ENCODE results near the gene RUBCN. TPM values are rescaled to one million over a fixed set of nuclear protein-coding genes. Genes with fewer than 3 reads are reported as not detected.
"Not testable (repeated sequence)": the region's sequence is repeated elsewhere in the genome, so short reads cannot be mapped to it uniquely, and the experiment has no call there.

Gene RUBCN
- total and polyA plus RNA-seq, 5 experiments from 2014 or later: 20.3 to 70.3 (median 23.6) TPM

DNA sequence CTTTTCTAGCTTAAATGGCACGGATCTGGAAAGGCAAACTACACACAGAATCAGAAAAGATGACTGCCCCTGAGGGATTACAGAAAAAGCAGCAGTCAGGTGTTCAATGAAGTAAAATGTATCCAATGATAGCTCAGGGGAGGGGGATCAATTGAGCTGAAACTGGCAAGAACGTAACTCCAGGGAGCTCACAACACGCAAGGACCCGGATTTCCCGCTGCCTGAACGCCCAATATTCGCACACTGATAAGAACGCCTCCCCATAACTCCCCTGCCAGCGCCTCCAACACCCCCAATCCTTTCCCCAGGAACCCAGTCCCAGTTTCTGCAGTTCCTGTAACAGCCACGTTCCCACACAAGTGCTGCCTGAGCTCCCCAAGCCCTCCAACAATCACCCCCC lies 83.8 kb downstream of the RUBCN start:
- ATAC-seq, H3K9me3 Mint-ChIP-seq, H3K4me3 Mint-ChIP-seq, H3K27me3 Mint-ChIP-seq, DNase-seq, H3K27ac Mint-ChIP-seq, POLR2A ChIA-PET, H3K36me3 Mint-ChIP-seq: not testable (repeated sequence)
- H3K4me1 Mint-ChIP-seq: peaks cover 2 to 16% (median 9%) of the 10 kb centered on the region in 4 donors

DNA sequence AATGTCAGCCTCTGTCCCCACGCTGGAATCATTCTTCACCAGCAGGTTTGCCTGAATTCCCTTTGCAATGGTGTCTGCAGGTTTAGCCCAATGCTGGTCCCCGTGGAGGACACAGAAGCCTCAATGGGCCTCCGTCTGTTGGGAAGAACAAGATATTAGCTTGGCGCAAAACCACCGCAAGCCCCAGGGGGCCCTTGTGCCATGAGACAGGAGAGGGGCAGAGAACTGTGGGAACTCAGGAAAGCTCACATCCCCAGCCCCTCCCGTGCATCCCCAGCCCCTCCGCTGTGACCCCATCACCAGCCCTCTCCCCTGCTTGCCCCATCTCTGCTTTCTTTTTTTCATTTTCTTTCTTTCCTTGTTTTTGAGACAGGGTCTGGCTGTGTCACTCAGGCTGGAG lies 89.1 kb downstream of the RUBCN start:
- POLR2A ChIA-PET, H3K27ac Mint-ChIP-seq, H3K36me3 Mint-ChIP-seq: not testable (repeated sequence)

GRCh38 chr3:197647191-197647590 lies 89.5 kb downstream of the RUBCN start:
- POLR2A ChIA-PET, ATAC-seq, H3K9me3 Mint-ChIP-seq, H3K27me3 Mint-ChIP-seq, H3K36me3 Mint-ChIP-seq, H3K4me3 Mint-ChIP-seq, H3K27ac Mint-ChIP-seq, DNase-seq: not testable (repeated sequence)
- H3K4me1 Mint-ChIP-seq: peaks cover 5 to 12% (median 9%) of the 10 kb centered on the region in 4 donors

More for the DNA sequence above, 89.1 kb downstream of the RUBCN start:
- H3K4me1 Mint-ChIP-seq: peaks cover 5 to 14% (median 9%) of the 10 kb centered on the region in 4 donors
- not testable (repeated sequence) for H3K4me3 Mint-ChIP-seq, H3K27me3 Mint-ChIP-seq, DNase-seq, H3K9me3 Mint-ChIP-seq, ATAC-seq

GRCh38 chr3:197646294-197646693 lies 90.4 kb downstream of the RUBCN start:
- DNase-seq, POLR2A ChIA-PET, H3K36me3 Mint-ChIP-seq, H3K27me3 Mint-ChIP-seq, H3K4me1 Mint-ChIP-seq, H3K4me3 Mint-ChIP-seq, ATAC-seq, H3K9me3 Mint-ChIP-seq: not testable (repeated sequence)
- H3K27ac Mint-ChIP-seq: peak overlapping the region in 2 of 10 donors; percentile 29 to 47

DNA sequence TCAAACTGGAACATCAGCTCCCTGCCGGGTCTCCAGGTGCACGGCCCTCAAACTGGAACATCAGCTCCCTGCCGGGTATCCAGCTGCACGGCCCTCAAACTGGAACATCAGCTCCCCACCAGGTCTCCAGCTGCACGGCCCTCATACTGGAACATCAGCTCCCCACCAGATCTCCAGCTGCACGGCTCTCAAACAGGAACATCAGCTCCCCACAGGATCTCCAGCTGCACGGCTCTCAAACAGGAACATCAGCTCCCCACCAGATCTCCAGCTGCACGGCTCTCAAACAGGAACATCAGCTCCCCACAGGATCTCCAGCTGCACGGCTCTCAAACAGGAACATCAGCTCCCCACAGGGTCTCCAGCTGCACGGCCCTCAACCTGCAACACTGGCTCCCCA lies 99.1 kb downstream of the RUBCN start:
- H3K36me3 Mint-ChIP-seq, H3K4me3 Mint-ChIP-seq, H3K9me3 Mint-ChIP-seq, H3K27me3 Mint-ChIP-seq, ATAC-seq, POLR2A ChIA-PET, H3K27ac Mint-ChIP-seq, DNase-seq, H3K4me1 Mint-ChIP-seq: not testable (repeated sequence)

GRCh38 chr3:197631989-197632388 lies 104.7 kb downstream of the RUBCN start:
- not testable (repeated sequence) for H3K4me1 Mint-ChIP-seq, ATAC-seq, H3K4me3 Mint-ChIP-seq, H3K36me3 Mint-ChIP-seq, H3K9me3 Mint-ChIP-seq, H3K27me3 Mint-ChIP-seq
- POLR2A ChIA-PET: interaction anchor here (1.4 kb wide), 1 partner anchor 33 kb away, joined by 5 read pairs; no protein-coding TSS in a partner anchor
- peak in 3 of 10 donors; percentile 18 to 30 (median 19) for DNase-seq
- peak overlapping the region in 1 of 10 donors; percentile 29 for H3K27ac Mint-ChIP-seq

- DNase-seq, H3K4me1 Mint-ChIP-seq, H3K27me3 Mint-ChIP-seq, H3K4me3 Mint-ChIP-seq, POLR2A ChIA-PET, ATAC-seq, H3K36me3 Mint-ChIP-seq, H3K9me3 Mint-ChIP-seq: not testable (repeated sequence)
- peak overlapping the region in 3 of 10 donors; percentile 28 to 53 (median 34) for H3K27ac Mint-ChIP-seq
These were observed 105.9 kb downstream of the RUBCN start for GRCh38 chr3:197630766-197631165.

DNA sequence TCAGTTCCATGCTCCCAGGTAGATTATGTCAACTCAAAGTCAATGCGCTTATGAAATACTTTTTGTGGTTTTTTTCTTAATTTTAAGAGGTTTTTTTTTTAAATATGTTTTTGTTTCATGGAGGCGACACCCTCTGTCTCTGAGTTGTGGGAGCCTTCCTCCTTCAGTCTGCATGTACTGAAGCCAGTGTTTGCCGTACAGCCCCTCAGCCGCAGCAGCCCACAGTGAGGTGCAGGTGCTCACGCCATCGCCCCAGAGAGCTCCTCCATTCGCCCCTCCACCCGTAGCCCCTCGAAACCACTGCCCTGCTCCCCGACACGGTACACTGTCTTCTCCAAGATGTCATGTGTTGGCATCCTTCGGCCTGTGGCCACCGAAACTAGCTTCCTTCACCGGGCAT lies 107.4 kb downstream of the RUBCN start:
- H3K4me3 Mint-ChIP-seq: peak overlapping the region in 2 of 10 donors; percentile 10 to 34
- H3K36me3 Mint-ChIP-seq, POLR2A ChIA-PET: not testable (repeated sequence)

DNA sequence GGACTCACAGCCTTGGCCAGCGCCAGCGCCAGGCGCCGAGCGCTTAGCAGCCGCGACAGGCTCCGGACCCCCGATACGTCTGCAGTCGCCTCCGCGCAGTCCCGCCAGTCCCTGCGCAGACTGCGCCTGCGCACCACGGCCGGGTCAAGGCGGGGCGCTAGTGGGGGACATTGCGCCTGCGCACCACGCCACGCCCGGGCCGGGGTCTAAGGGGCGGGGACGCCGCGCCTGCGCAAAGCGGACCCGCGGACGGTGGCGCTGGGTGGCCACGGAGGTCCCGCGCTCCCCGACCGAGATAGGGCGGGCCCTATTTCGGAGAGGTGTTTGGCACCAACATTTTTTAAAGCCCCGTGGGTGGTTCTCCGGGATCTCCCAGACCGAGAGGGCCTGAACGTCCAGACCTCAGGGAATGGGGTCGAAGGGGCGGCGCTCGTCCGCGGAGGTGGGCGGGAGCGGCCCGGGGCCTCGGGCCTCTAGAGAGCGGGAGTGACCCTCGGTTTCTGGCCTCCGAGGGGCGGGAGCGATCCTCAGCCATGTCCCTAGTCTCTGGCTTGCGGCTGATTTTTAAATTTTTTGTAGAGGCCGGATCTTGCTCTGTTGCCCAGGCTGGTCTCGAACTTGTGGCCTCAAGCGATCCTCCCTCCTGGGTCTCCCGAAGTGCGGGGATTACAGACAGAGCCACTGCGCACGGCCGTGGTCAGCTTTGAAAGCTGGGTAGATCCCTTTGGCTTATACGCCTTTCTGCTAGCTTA lies 108.8 kb downstream of the RUBCN start:
- H3K36me3 Mint-ChIP-seq, H3K9me3 Mint-ChIP-seq, H3K27me3 Mint-ChIP-seq, H3K4me1 Mint-ChIP-seq, POLR2A ChIA-PET: not testable (repeated sequence)
- Mint-ChIP-seq H3K27ac (peak overlapping the region; percentile 48 to 91 (median 64)), H3K4me3 (peak overlapping the region; percentile 66 to 86 (median 82))
- ATAC-seq (peak; percentile 77 to 84), DNase-seq (peak; percentile 84 to 94 (median 87))

More for the DNA sequence above, 107.4 kb downstream of the RUBCN start:
- DNase-seq, H3K27me3 Mint-ChIP-seq, H3K4me1 Mint-ChIP-seq, ATAC-seq, H3K27ac Mint-ChIP-seq, H3K9me3 Mint-ChIP-seq: not testable (repeated sequence)

GRCh38 chr3:197627158-197627771 lies 109.4 kb downstream of the RUBCN start:
- peak in 1 of 10 donors; percentile 27 for DNase-seq

DNA sequence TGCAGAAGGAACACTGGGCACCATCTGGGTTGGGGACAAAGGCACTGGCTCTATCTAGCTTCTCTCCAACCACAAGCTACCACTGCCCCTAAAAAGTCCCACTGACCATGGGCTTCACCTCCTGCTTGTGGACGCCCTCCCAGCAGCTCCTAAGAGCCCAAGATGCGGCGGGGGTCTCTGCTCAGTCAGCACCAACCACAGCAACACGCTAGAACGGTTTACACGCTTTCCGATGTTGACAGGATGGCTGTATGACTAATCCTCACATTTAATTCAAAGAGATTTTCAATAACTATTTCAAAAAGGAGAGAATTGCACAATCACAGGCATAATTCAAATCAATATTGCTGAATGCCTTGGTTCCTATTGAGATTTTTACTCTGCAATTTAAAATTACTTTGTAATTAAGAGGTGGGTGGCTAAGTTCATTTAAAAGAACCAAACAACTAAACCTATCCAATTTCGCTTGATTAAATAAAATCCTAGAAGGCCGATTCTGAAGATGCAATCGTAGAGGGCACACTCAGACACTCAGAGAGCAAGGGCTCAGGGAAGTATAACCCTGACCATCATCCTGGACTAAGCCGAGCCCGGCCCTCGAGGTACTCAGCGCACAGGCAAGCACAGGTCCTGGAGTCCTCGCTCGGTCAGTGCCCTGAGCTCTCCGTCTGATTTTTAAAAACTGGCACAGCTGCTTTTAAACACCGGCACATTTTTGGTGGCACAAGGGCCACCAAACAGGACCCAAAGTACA lies 110.1 kb downstream of the RUBCN start:
- Mint-ChIP-seq H3K4me3 (peak overlapping the region; percentile 61 to 85 (median 74)), H3K27ac (peak overlapping the region in 8 of 10 donors; percentile 27 to 78 (median 36))
- H3K4me1 Mint-ChIP-seq, POLR2A ChIA-PET, H3K27me3 Mint-ChIP-seq, H3K36me3 Mint-ChIP-seq, H3K9me3 Mint-ChIP-seq, DNase-seq: not testable (repeated sequence)
- peak in 1 of 2 donors; percentile 29 for ATAC-seq

More at GRCh38 chr3:197627158-197627771, 109.4 kb downstream of the RUBCN start:
- H3K4me1 Mint-ChIP-seq, H3K27me3 Mint-ChIP-seq, H3K36me3 Mint-ChIP-seq, POLR2A ChIA-PET, H3K9me3 Mint-ChIP-seq: not testable (repeated sequence)
- peak; percentile 48 to 57 for ATAC-seq
- peak overlapping the region; percentile 61 to 86 (median 83) for H3K4me3 Mint-ChIP-seq
- H3K27ac Mint-ChIP-seq: peak overlapping the region in 7 of 10 donors; percentile 29 to 91 (median 48)

DNA sequence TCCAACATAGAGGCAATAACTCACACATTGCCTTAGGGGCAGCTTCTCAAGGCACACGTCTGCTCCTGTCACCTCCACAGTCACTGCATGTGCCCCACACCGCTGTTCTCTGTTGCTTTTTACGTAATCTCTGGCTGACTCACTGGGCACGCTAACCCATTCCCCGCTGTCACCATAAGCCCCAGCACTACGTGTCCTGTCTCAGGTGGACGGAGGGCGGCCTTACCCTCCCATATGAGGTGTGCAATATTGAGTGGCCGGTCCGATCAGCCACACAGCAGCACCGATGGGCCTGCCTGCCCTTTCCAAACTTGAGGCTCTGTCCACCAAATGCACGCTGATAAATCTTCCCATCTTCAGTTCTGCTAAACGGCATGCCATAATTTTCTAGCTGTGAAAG lies 115.2 kb downstream of the RUBCN start:
- ATAC-seq, POLR2A ChIA-PET, H3K4me3 Mint-ChIP-seq, DNase-seq, H3K27me3 Mint-ChIP-seq, H3K4me1 Mint-ChIP-seq, H3K9me3 Mint-ChIP-seq: not testable (repeated sequence)
- Mint-ChIP-seq H3K27ac (peak overlapping the region in 4 of 10 donors; percentile 7 to 77 (median 28)), H3K36me3 (peaks cover 5 to 48% (median 28%) of the 10 kb centered on the region in 3 donors)

Measured in naive thymus-derived CD8-positive, alpha-beta T cell (primary cell).